HepG2 (cell line): ENCODE results near the gene MYL3.

Source experiments
- ERF ChIP-seq: IDR thresholded peaks from 2 replicates; pipeline ENCODE4 v1.6.1; 2018; ENCODE audit warnings: missing biosample characterization, missing genetic modification reagents
- HMGA1 ChIP-seq: sonication (generic); formaldehyde crosslinking; conservative IDR thresholded peaks from 2 replicates; pipeline ENCODE4 v1.4.0; 2020; ENCODE audit warnings: missing genetic modification reagents
- MED1 ChIP-seq: sonication (generic); formaldehyde crosslinking; IDR thresholded peaks from 2 replicates; pipeline ENCODE4 v1.4.0; 2020; ENCODE audit warnings: missing genetic modification reagents
- ONECUT2 ChIP-seq: sonication (generic); formaldehyde crosslinking; IDR thresholded peaks from 2 replicates; pipeline ENCODE4 v1.4.0; 2020; ENCODE audit warnings: missing genetic modification reagents
- POLR2AphosphoS5 ChIP-seq: IDR thresholded peaks from 2 replicates; pipeline ENCODE4 v1.6.1; 2012; ENCODE audit warnings: low read depth, low read length
- ZNF790 ChIP-seq: sonication (generic); formaldehyde crosslinking; IDR thresholded peaks from 2 replicates; pipeline ENCODE4 v1.8.0; 2022; ENCODE audit warnings: missing genetic modification reagents, mild to moderate bottlenecking, borderline replicate concordance
- TF ChIP-seq, protein P1 (sequence below): sonication (generic); formaldehyde crosslinking; IDR thresholded peaks from 2 replicates; pipeline ENCODE4 v1.5.1; 2020; ENCODE audit warnings: mild to moderate bottlenecking, missing genetic modification reagents
- TF ChIP-seq, protein P2 (sequence below): sonication (generic); formaldehyde crosslinking; IDR thresholded peaks from 2 replicates; pipeline ENCODE4 v1.5.1; 2020; ENCODE audit warnings: mild to moderate bottlenecking, missing genetic modification reagents, moderate library complexity
- TF ChIP-seq, protein P3 (sequence below): sonication (generic); formaldehyde crosslinking; IDR thresholded peaks from 2 replicates; pipeline ENCODE4 v1.5.0; 2020; ENCODE audit warnings: missing genetic modification reagents

DNA sequence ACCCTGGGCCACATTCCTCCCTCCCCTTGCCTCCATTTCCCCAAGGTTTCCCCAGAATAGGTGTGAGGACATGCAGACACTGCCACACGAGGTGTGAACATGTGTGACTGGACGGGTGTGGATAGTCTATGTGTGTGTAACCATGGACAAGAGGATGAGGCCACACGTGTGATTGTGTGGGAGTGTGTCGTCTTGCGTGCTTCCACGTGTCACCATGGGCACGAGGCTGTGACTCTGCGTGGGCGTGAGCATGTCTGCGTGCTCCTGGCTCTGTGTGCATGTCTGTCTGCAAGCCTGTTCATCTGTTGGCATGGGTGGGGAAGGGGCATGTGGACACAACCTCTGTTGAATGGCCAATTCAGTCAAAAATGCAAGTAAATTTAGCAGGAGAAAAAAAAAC lies 6.2 kb upstream of the MYL3 start:
- TF ChIP-seq ERF (CRISPR knock-in tag) (no peak), POLR2AphosphoS5 (no peak), ZNF790 (no peak), ONECUT2 (CRISPR knock-in tag) (no peak), MED1 (CRISPR knock-in tag) (no peak), HMGA1 (CRISPR knock-in tag) (no peak)
- TF ChIP-seq, protein P1, sequence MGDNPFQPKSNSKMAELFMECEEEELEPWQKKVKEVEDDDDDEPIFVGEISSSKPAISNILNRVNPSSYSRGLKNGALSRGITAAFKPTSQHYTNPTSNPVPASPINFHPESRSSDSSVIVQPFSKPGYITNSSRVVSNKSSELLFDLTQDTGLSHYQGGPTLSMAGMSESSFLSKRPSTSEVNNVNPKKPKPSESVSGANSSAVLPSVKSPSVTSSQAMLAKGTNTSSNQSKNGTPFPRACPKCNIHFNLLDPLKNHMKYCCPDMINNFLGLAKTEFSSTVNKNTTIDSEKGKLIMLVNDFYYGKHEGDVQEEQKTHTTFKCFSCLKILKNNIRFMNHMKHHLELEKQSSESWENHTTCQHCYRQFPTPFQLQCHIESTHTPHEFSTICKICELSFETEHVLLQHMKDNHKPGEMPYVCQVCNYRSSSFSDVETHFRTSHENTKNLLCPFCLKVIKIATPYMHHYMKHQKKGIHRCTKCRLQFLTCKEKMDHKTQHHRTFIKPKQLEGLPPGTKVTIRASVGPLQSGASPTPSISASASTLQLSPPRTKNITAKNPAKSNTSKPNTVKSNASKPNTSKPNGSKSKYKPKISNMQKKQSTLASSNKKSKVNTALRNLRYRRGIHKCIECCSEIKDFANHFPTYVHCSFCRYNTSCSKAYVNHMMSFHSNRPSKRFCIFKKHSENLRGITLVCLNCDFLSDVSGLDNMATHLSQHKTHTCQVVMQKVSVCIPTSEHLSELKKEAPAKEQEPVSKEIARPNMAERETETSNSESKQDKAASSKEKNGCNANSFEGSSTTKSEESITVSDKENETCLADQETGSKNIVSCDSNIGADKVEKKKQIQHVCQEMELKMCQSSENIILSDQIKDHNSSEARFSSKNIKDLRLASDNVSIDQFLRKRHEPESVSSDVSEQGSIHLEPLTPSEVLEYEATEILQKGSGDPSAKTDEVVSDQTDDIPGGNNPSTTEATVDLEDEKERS: no peak
- TF ChIP-seq, protein P2, sequence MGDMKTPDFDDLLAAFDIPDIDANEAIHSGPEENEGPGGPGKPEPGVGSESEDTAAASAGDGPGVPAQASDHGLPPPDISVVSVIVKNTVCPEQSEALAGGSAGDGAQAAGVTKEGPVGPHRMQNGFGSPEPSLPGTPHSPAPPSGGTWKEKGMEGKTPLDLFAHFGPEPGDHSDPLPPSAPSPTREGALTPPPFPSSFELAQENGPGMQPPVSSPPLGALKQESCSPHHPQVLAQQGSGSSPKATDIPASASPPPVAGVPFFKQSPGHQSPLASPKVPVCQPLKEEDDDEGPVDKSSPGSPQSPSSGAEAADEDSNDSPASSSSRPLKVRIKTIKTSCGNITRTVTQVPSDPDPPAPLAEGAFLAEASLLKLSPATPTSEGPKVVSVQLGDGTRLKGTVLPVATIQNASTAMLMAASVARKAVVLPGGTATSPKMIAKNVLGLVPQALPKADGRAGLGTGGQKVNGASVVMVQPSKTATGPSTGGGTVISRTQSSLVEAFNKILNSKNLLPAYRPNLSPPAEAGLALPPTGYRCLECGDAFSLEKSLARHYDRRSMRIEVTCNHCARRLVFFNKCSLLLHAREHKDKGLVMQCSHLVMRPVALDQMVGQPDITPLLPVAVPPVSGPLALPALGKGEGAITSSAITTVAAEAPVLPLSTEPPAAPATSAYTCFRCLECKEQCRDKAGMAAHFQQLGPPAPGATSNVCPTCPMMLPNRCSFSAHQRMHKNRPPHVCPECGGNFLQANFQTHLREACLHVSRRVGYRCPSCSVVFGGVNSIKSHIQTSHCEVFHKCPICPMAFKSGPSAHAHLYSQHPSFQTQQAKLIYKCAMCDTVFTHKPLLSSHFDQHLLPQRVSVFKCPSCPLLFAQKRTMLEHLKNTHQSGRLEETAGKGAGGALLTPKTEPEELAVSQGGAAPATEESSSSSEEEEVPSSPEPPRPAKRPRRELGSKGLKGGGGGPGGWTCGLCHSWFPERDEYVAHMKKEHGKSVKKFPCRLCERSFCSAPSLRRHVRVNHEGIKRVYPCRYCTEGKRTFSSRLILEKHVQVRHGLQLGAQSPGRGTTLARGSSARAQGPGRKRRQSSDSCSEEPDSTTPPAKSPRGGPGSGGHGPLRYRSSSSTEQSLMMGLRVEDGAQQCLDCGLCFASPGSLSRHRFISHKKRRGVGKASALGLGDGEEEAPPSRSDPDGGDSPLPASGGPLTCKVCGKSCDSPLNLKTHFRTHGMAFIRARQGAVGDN (CRISPR knock-in tag): peak; percentile 39; the same call in 1 of the 2 replicates
- TF ChIP-seq, protein P3, sequence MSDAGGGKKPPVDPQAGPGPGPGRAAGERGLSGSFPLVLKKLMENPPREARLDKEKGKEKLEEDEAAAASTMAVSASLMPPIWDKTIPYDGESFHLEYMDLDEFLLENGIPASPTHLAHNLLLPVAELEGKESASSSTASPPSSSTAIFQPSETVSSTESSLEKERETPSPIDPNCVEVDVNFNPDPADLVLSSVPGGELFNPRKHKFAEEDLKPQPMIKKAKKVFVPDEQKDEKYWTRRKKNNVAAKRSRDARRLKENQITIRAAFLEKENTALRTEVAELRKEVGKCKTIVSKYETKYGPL (CRISPR knock-in tag): no peak
